ENCODE data around the gene GID8.

GRCh38 chr20:62898970-62899632 lies 38.8 kb upstream of the GID8 start:
- TF ChIP-seq, protein P1, sequence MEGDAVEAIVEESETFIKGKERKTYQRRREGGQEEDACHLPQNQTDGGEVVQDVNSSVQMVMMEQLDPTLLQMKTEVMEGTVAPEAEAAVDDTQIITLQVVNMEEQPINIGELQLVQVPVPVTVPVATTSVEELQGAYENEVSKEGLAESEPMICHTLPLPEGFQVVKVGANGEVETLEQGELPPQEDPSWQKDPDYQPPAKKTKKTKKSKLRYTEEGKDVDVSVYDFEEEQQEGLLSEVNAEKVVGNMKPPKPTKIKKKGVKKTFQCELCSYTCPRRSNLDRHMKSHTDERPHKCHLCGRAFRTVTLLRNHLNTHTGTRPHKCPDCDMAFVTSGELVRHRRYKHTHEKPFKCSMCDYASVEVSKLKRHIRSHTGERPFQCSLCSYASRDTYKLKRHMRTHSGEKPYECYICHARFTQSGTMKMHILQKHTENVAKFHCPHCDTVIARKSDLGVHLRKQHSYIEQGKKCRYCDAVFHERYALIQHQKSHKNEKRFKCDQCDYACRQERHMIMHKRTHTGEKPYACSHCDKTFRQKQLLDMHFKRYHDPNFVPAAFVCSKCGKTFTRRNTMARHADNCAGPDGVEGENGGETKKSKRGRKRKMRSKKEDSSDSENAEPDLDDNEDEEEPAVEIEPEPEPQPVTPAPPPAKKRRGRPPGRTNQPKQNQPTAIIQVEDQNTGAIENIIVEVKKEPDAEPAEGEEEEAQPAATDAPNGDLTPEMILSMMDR (IDR thresholded peaks at IDR 0.05; ENCODE audit: extremely low read depth in 1 of 2, insufficient read depth in 1 of 2, low read depth in 1 of 2, low read length in 2 of 2) = no peak
- no peak for TF ChIP-seq FOS (IDR thresholded peaks at IDR 0.05; ENCODE audit: borderline replicate concordance, insufficient read depth, low read length)
- TF ChIP-seq EZH2 (IDR thresholded peaks at IDR 0.05; ENCODE audit: borderline replicate concordance, low read depth, low read length, severe bottlenecking) = no peak
- no peak for TF ChIP-seq POLR2AphosphoS5 (IDR thresholded peaks at IDR 0.05; ENCODE audit: insufficient read depth, low read depth, low read length)
- no peak for TF ChIP-seq POLR2A (IDR thresholded peaks at IDR 0.05; ENCODE audit: low read depth, low read length)
